ENCODE measurements around the gene SSBP4. TPM values are rescaled to one million over a fixed set of nuclear protein-coding genes. Genes with fewer than 3 reads are reported as not detected.

SSBP4 gene
- total and polyA plus RNA-seq, 2 experiments from 2014 or later, result 151 to 180 TPM

DNA sequence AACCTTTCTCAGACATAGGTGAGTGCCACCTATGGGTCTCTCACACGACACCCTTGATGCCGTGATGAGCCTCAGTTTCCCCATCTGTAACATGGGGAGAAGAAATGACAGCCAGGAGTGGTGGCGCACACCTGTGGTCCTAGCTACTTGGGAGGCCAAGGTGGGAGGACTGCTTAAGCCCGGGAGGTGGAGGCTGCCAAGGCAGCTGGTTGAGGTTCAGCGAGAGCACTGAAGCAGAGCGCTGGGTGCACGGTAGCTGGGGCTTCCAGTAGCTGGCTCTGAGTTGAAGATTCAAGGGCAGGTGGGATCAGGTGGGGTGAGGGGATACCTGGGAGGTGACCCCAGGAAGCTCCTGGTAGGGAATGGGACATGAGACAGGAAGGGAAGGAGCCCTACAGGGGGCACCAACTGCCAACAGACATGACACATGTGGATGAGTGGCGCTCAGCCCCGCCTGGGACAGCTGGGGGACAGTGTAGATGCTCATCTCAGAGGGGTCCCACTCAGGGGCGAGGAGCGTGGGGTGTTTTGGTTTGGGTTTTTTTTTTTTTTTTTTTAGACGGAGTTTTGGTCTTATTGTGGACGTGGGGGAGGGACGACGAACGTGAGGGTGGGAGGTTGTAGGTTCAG, 6.5 kb upstream of the SSBP4 start:
- Histone ChIP-seq H3K36me3 (no peaks in the 10 kb centered on the region), H3K9me3 (ENCODE audit: low read depth) (no peaks in the 10 kb centered on the region), H3K27ac (no peak overlapping the region), H3K4me3 (no peak overlapping the region), H3K4me1 (ENCODE audit: low read depth) (peaks cover 13% of the 10 kb centered on the region), H3K27me3 (no peaks in the 10 kb centered on the region)
- no peak for TF ChIP-seq CTCF (IDR thresholded peaks at IDR 0.05; ENCODE audit: low read depth, low read length)
- DNase-seq (ENCODE audit: low read depth in 1 of 2, low spot score in 1 of 2), result no peak

DNA sequence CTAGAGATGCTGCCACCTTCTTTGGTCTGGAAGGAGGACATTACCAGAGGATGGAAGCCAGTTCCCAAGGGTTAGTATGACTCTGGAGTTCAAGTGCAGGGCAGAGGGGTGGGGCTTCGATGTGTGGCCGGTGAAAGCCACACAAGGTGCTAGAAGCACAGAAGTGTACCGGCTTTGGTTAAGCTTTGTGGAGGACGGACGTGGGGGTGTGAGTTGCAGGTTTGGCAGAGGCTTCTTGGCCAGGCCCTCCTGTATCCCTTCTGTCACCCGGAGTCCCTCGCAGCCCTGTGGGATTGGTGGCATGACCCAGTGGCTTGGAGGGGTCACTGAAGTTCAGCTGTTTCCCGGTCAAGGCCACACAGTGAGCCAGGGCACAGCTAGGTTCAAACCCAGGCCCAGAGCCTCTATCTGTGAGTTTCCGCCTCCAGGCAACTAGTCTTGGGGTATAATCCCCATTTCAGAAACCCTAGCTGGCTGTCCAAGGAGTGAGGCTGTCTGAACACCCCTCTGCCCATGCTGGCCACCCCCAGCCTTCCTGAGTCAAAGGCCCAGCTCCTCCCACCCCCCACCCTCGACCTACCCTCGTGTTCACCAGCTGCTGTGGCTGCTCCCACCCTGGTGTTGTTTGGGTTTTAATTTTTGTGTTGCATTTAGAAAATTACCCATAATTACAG, 4.6 kb upstream of the SSBP4 start:
- no peaks in the 10 kb centered on the region for H3K36me3 ChIP-seq
- H3K4me1 ChIP-seq (ENCODE audit: low read depth), result peaks cover 13% of the 10 kb centered on the region
- peak; percentile 46 to 64 for DNase-seq (ENCODE audit: low read depth in 1 of 2, low spot score in 1 of 2)
- H3K27ac ChIP-seq, result peak overlapping the region; percentile 9
- no peaks in the 10 kb centered on the region for H3K27me3 ChIP-seq
- TF ChIP-seq CTCF (IDR thresholded peaks at IDR 0.05; ENCODE audit: low read depth, low read length), result no peak
- no peak overlapping the region for H3K4me3 ChIP-seq
- H3K9me3 ChIP-seq (ENCODE audit: low read depth), result no peaks in the 10 kb centered on the region

DNA sequence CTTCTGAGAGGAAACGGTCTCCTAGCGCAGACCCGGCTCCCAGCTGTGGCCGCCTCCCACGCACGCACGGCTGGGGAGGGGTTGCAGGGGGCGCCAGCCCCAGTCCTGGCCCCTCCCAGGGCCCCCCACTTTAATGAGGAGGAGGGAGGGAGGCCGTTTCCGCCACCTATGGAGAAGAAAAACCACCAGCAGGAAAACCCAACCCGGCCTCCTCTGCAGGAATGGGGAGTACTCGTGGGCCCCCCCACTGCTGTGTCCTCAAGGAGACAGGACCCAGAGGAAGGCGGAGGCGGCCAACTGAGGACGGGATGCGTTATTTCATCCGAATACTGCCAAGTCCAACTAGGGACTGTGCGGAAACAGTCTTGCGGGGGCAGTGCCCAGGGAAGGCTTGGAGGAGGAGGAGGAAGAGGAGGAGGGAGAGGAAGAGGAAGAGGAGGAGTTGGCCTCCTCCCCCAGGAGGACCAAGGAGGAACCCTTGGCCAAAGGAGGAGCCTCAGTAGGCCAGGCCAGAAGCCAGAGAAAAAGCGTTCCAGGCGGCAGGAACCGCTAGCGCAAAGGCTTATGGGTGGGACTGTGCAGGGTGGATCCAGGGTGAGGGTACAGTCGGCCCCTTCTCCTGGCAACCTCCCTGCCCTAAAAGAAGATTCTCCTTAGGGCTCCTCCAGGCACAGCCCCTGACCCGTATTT, 3.9 kb upstream of the SSBP4 start:
- Histone ChIP-seq H3K36me3 (no peaks in the 10 kb centered on the region), H3K9me3 (ENCODE audit: low read depth) (no peaks in the 10 kb centered on the region), H3K27ac (peak overlapping the region; percentile 9), H3K27me3 (no peaks in the 10 kb centered on the region), H3K4me1 (ENCODE audit: low read depth) (peaks cover 13% of the 10 kb centered on the region), H3K4me3 (no peak overlapping the region)
- peak in 1 of 2 donors; percentile 97 for DNase-seq (ENCODE audit: low read depth in 1 of 2, low spot score in 1 of 2)
- no peak for TF ChIP-seq CTCF (IDR thresholded peaks at IDR 0.05; ENCODE audit: low read depth, low read length)

DNA sequence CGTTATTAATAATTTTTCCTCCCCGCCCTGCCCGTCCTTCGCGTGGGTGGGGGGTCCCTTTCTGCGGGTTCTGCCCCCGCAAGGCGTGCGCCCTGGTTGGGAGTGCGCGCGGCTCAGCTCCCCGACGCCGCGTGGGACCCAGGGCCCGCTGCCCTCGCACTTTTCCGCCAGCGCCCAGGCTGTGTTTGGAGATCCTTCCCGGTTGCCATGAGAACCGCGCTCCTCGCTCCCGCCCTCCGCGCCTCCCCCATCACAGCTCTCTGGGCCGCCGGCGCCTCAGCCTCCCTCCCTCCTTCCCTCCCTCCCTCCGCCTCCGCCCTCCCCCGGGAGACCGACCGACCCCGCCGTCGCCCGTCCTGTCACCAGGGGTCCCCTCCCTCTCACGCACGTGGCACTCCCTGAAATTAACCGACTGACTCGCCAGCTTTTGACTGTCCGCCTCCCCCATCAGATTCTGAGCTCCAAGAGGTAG, 2.4 kb upstream of the SSBP4 start:
- Histone ChIP-seq H3K4me3 (peak overlapping the region; percentile 16), H3K4me1 (ENCODE audit: low read depth) (peaks cover 13% of the 10 kb centered on the region), H3K9me3 (ENCODE audit: low read depth) (no peaks in the 10 kb centered on the region), H3K36me3 (no peaks in the 10 kb centered on the region), H3K27me3 (no peaks in the 10 kb centered on the region), H3K27ac (peak overlapping the region; percentile 41)
- no peak for TF ChIP-seq CTCF (IDR thresholded peaks at IDR 0.05; ENCODE audit: low read depth, low read length)
- DNase-seq (ENCODE audit: low read depth in 1 of 2, low spot score in 1 of 2), result peak; percentile 89 to 96

DNA sequence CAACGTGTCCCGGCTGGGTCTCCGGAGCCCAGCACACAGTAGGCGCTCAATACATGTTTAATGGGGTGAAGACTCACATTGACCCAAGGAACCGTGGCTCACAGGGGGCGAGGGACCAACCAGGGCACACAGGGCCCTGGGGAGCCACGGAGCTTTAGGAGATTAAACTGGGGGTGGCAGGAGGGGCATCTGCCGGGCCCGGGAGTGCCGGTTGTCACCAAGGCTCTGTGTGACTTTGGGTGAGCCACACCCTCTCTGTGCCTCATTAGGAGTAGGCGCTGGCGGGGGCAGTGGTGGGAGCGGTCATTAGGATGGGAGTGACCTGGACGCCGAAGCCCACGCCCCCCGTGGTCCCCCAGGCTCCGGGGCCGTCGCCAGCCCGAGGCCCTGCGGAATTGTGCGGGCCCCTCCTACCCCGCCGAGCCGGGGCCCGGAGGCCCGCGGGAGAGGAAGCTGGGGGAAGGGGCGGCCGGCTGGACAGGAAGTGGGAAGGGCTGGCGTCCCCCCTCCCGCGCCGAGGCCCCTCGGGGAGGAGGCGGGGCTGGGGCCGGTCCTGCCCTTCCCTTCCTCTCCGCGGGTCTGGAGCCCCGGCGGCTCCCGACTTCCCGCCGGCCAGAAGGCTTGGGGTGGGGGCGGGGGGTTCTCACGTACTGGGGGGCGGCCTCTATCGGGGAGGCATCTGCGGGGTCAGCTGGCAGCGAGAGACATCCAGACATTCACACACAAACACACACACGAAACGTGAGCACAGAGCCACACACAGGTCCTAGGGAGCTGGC, 1.8 kb upstream of the SSBP4 start:
- Histone ChIP-seq H3K4me1 (ENCODE audit: low read depth) (peaks cover 13% of the 10 kb centered on the region), H3K27me3 (no peaks in the 10 kb centered on the region), H3K36me3 (no peaks in the 10 kb centered on the region), H3K27ac (peak overlapping the region; percentile 7), H3K9me3 (ENCODE audit: low read depth) (no peaks in the 10 kb centered on the region), H3K4me3 (peak overlapping the region; percentile 16)
- no peak for TF ChIP-seq CTCF (IDR thresholded peaks at IDR 0.05; ENCODE audit: low read depth, low read length)
- DNase-seq (ENCODE audit: low read depth in 1 of 2, low spot score in 1 of 2), result peak; percentile 83 to 96

All from cardiac muscle cell (in vitro differentiated cells and primary cell).